HEK293 (cell line): ENCODE measurements around the gene IGSF9B.

ENCODE experiments used
- CTCF ChIA-PET: fragments of 350-600 bp; formaldehyde crosslinking; extraction: SDS; loops from one replicate; lab custom pipeline; 2021; ENCODE audit warnings: antibody characterized with exemption; lab: Yijun Ruan, JAX
- POLR2A ChIA-PET: fragments of 300-600 bp; formaldehyde crosslinking; extraction: SDS; loops from one replicate; lab custom pipeline; 2020; ENCODE audit warnings: antibody characterized with exemption, inconsistent platforms; lab: Yijun Ruan, JAX
- H3K27ac ChIP-seq: fragments of 200-500 bp; sonication (Bioruptor generic); 2 replicates; pipeline ENCODE4 v1.5.1; 2014; ENCODE audit warnings: low read depth, low read length, control low read depth, inconsistent platforms; ENCODE audit errors: extremely low read depth
- H3K36me3 ChIP-seq, 2 experiments: fragments of 200-500 bp in 1 of 2; sonication (Bioruptor generic) in 1 of 2; 1 replicate in 1 of 2; 2 replicates in 1 of 2; pipeline ENCODE4 v1.5.1; 2014 to 2017; ENCODE audit warnings: inconsistent platforms in 2 of 2, low read length in 2 of 2; ENCODE audit not compliant: control insufficient read depth in 2 of 2, insufficient read depth in 1 of 2
- H3K4me1 ChIP-seq: fragments of 200-500 bp; sonication (Bioruptor generic); 2 replicates; pipeline ENCODE4 v1.5.1; 2014; ENCODE audit warnings: mild to moderate bottlenecking, low read length, inconsistent platforms; ENCODE audit not compliant: control insufficient read depth, insufficient read depth
- H3K4me3 ChIP-seq: 2 replicates; pipeline ENCODE4 v1.5.1; 2011; ENCODE audit warnings: low read depth, mild to moderate bottlenecking, control low read depth, low read length, moderate library complexity
- H3K9me3 ChIP-seq: fragments of 200-500 bp; sonication (Bioruptor generic); 2 replicates; pipeline ENCODE4 v1.5.1; 2014; ENCODE audit warnings: low read depth, low read length, inconsistent platforms; ENCODE audit not compliant: control insufficient read depth, insufficient read depth
- ATF2 ChIP-seq: fragments of 450-650 bp; formaldehyde crosslinking; IDR thresholded peaks from 2 replicates; pipeline ENCODE4 v1.5.1; 2016; ENCODE audit warnings: missing biosample characterization, missing genetic modification characterization, low read depth
- BCL6B ChIP-seq: fragments of 450-650 bp; formaldehyde crosslinking; IDR thresholded peaks from 2 replicates; pipeline ENCODE4 v1.5.1; 2017; ENCODE audit warnings: missing biosample characterization, missing genetic modification characterization
- GLI4 ChIP-seq: fragments of 450-650 bp; formaldehyde crosslinking; IDR thresholded peaks from 2 replicates; pipeline ENCODE4 v1.5.1; 2016; ENCODE audit warnings: missing biosample characterization, missing genetic modification characterization
- GLIS1 ChIP-seq: fragments of 450-650 bp; formaldehyde crosslinking; IDR thresholded peaks from 2 replicates; pipeline ENCODE4 v1.5.1; 2016; ENCODE audit warnings: missing biosample characterization, missing genetic modification characterization
- KLF7 ChIP-seq: fragments of 450-650 bp; formaldehyde crosslinking; IDR thresholded peaks from 2 replicates; pipeline ENCODE4 v1.5.1; 2016; ENCODE audit warnings: missing biosample characterization, missing genetic modification characterization, borderline replicate concordance
- PRDM6 ChIP-seq: fragments of 450-650 bp; formaldehyde crosslinking; IDR thresholded peaks from 2 replicates; pipeline ENCODE4 v1.5.1; 2017; ENCODE audit warnings: missing biosample characterization, missing genetic modification characterization
- SP3 ChIP-seq: fragments of 450-650 bp; formaldehyde crosslinking; IDR thresholded peaks from 2 replicates; pipeline ENCODE4 v1.5.1; 2016; ENCODE audit warnings: missing biosample characterization, missing genetic modification characterization
- ZBTB7A ChIP-seq: fragments of 450-650 bp; formaldehyde crosslinking; IDR thresholded peaks from 2 replicates; pipeline ENCODE4 v1.5.1; 2016; ENCODE audit warnings: low read depth, missing biosample characterization, missing genetic modification characterization
- ZFHX2 ChIP-seq: fragments of 450-650 bp; formaldehyde crosslinking; conservative IDR thresholded peaks from 2 replicates; pipeline ENCODE4 v1.5.1; 2016; ENCODE audit warnings: missing biosample characterization, missing genetic modification characterization
- ZNF10 ChIP-seq: fragments of 450-650 bp; formaldehyde crosslinking; IDR thresholded peaks from 2 replicates; pipeline ENCODE4 v1.5.1; 2017; ENCODE audit warnings: missing biosample characterization, missing genetic modification characterization
- ZNF148 ChIP-seq: fragments of 450-650 bp; formaldehyde crosslinking; IDR thresholded peaks from 2 replicates; pipeline ENCODE4 v1.5.0; 2017; ENCODE audit warnings: missing biosample characterization, missing genetic modification characterization, borderline replicate concordance
- ZNF19 ChIP-seq: fragments of 450-650 bp; formaldehyde crosslinking; IDR thresholded peaks from 2 replicates; pipeline ENCODE4; 2016; ENCODE audit warnings: missing biosample characterization, missing genetic modification characterization, low read depth
- ZNF211 ChIP-seq: fragments of 450-650 bp; formaldehyde crosslinking; IDR thresholded peaks from 2 replicates; pipeline ENCODE4 v1.5.1; 2016; ENCODE audit warnings: low read depth, missing biosample characterization, missing genetic modification characterization
- ZNF324 ChIP-seq: fragments of 450-650 bp; formaldehyde crosslinking; IDR thresholded peaks from 2 replicates; pipeline ENCODE4 v1.5.1; 2016; ENCODE audit warnings: missing biosample characterization, missing genetic modification characterization
- ZNF366 ChIP-seq: fragments of 450-650 bp; formaldehyde crosslinking; conservative IDR thresholded peaks from 2 replicates; pipeline ENCODE4 v1.5.1; 2016; ENCODE audit warnings: missing biosample characterization, missing genetic modification characterization
- ZNF398 ChIP-seq: fragments of 450-650 bp; formaldehyde crosslinking; IDR thresholded peaks from 2 replicates; pipeline ENCODE4 v1.5.1; 2017; ENCODE audit warnings: missing biosample characterization, missing genetic modification characterization
- ZNF521 ChIP-seq: fragments of 450-650 bp; formaldehyde crosslinking; IDR thresholded peaks from 2 replicates; pipeline ENCODE4 v1.5.1; 2017; ENCODE audit warnings: missing biosample characterization, mild to moderate bottlenecking, missing genetic modification characterization
- ZNF548 ChIP-seq: fragments of 450-650 bp; formaldehyde crosslinking; IDR thresholded peaks from 2 replicates; pipeline ENCODE4 v1.5.1; 2016; ENCODE audit warnings: missing biosample characterization, missing genetic modification characterization
- ZNF558 ChIP-seq: fragments of 450-650 bp; formaldehyde crosslinking; IDR thresholded peaks from 2 replicates; pipeline ENCODE4 v1.5.1; 2016; ENCODE audit warnings: missing biosample characterization, missing genetic modification characterization
- ZNF645 ChIP-seq: fragments of 450-650 bp; formaldehyde crosslinking; IDR thresholded peaks from 2 replicates; pipeline ENCODE4; 2016; ENCODE audit warnings: missing biosample characterization, missing genetic modification characterization
- ZNF704 ChIP-seq: fragments of 450-650 bp; formaldehyde crosslinking; IDR thresholded peaks from 2 replicates; pipeline ENCODE4 v1.5.1; 2016; ENCODE audit warnings: missing biosample characterization, missing genetic modification characterization

IGSF9B gene

GRCh38 chr11:133886029-133886428 is 70.7 kb downstream of the IGSF9B start:
- Histone ChIP-seq H3K27ac (no peak overlapping the region), H3K9me3 (no peaks in the 10 kb centered on the region), H3K36me3 (no peaks in the 10 kb centered on the region), H3K4me1 (no peaks in the 10 kb centered on the region), H3K4me3 (no peak overlapping the region)
- POLR2A ChIA-PET, result no interaction called here
- TF ChIP-seq ZNF366 (tag by site-specific recombination), result no peak
- TF ChIP-seq ZNF521 (tag by site-specific recombination), result no peak
- no peak for TF ChIP-seq ZNF19
- TF ChIP-seq KLF7 (tag by site-specific recombination), result no peak
- TF ChIP-seq SP3 (tag by site-specific recombination), result no peak
- no peak for TF ChIP-seq ZNF148 (tag by site-specific recombination)
- TF ChIP-seq, all 188 proteins: peak for 0
- CTCF ChIA-PET, result interaction anchor here (0.6 kb wide), 1 partner anchor 319 kb away, joined by 3 read pairs; no protein-coding TSS in a partner anchor

GRCh38 chr11:133872160-133872559 is 84.6 kb downstream of the IGSF9B start:
- Histone ChIP-seq H3K9me3 (no peaks in the 10 kb centered on the region), H3K4me3 (no peak overlapping the region)
- POLR2A ChIA-PET, result no interaction called here
- TF ChIP-seq ZNF704 (tag by site-specific recombination) (no peak), ZNF645 (tag by site-specific recombination) (no peak), ATF2 (tag by site-specific recombination) (no peak), GLIS1 (tag by site-specific recombination) (no peak), ZNF558 (tag by site-specific recombination) (no peak), ZNF548 (tag by site-specific recombination) (no peak)
- TF ChIP-seq, all 188 proteins: peak for 0
- no peak overlapping the region for H3K27ac ChIP-seq
- CTCF ChIA-PET, result no interaction called here
- no peaks in the 10 kb centered on the region for H3K36me3 ChIP-seq
- no peaks in the 10 kb centered on the region for H3K4me1 ChIP-seq

GRCh38 chr11:133867456-133867855 is 89.3 kb downstream of the IGSF9B start:
- no peak overlapping the region for H3K4me3 ChIP-seq
- H3K4me1 ChIP-seq, result no peaks in the 10 kb centered on the region
- no peaks in the 10 kb centered on the region for H3K9me3 ChIP-seq
- H3K36me3 ChIP-seq, result no peaks in the 10 kb centered on the region
- ChIA-PET POLR2A (no interaction called here), CTCF (interaction anchor here (0.7 kb wide), 1 partner anchor 194 kb away, joined by 3 read pairs; no protein-coding TSS in a partner anchor)
- no peak overlapping the region for H3K27ac ChIP-seq
- no peak for TF ChIP-seq BCL6B (tag by site-specific recombination)
- TF ChIP-seq ZNF398 (tag by site-specific recombination), result no peak
- no peak for TF ChIP-seq ZNF211 (tag by site-specific recombination)
- TF ChIP-seq ZNF10 (tag by site-specific recombination), result no peak
- TF ChIP-seq PRDM6 (tag by site-specific recombination), result no peak
- no peak for TF ChIP-seq ZBTB7A (tag by site-specific recombination)
- no peak for TF ChIP-seq ZFHX2
- TF ChIP-seq ZNF324, result no peak
- TF ChIP-seq GLI4 (tag by site-specific recombination), result no peak
